HepG2 (cell line): Measurements from ENCODE around the gene ZNF391. TPM values are rescaled to one million over a fixed set of nuclear protein-coding genes. Genes with fewer than 3 reads are reported as not detected.

ENCODE experiments used
- KMT2A ChIP-seq: sonication (generic); formaldehyde crosslinking; IDR thresholded peaks from 2 replicates; pipeline ENCODE4 v1.4.0; 2020; ENCODE audit warnings: missing genetic modification reagents
- KMT2B ChIP-seq: IDR thresholded peaks from 2 replicates; pipeline ENCODE4 v1.6.1; 2016; ENCODE audit warnings: missing genetic modification reagents, missing compliant biosample characterization
- MEIS1 ChIP-seq: sonication (generic); formaldehyde crosslinking; IDR thresholded peaks from 2 replicates; pipeline ENCODE4 v1.9.0; 2021; ENCODE audit warnings: mild to moderate bottlenecking, missing genetic modification reagents, moderate library complexity, borderline replicate concordance
- MNT ChIP-seq: fragments of 450-650 bp; IDR thresholded peaks from 2 replicates; pipeline ENCODE4 v1.6.1; 2016
- USF2 ChIP-seq, 2 experiments: sonication (generic) in 1 of 2; formaldehyde crosslinking in 1 of 2; IDR thresholded peaks; 2 replicates each; pipeline versions ENCODE4 v1.5.1 to v1.6.1; 2011 to 2020; ENCODE audit warnings: borderline replicate concordance in 1 of 2, low read depth in 1 of 2, low read length in 1 of 2, mild to moderate bottlenecking in 1 of 2, missing genetic modification reagents in 1 of 2, moderate library complexity in 1 of 2
- ZHX2 ChIP-seq, 2 experiments: sonication (generic) in 1 of 2; formaldehyde crosslinking in 1 of 2; IDR thresholded peaks; 2 replicates each; pipeline versions ENCODE4 v1.6.1 to v1.9.0; 2014 to 2022; ENCODE audit warnings: antibody characterized with exemption in 1 of 2, borderline replicate concordance in 1 of 2, inconsistent platforms in 1 of 2, low read depth in 1 of 2, missing genetic modification reagents in 1 of 2
- polyA plus RNA-seq, 8 experiments: library from polyadenylated mRNA; depleted of rRNA in 3 of 8; stranded (reverse) in 7 of 8; unstranded in 1 of 8; fragments of >200 nt; fragmentation: Illumina TruSeq in 4 of 8; extraction: Trizol in 4 of 8; gene quantifications; 2 replicates each; pipeline versions ENCODE4 v1.2.1 to v1.2.3, GENCODE V29; 2011 to 2016; ENCODE audit warnings: low read depth in 4 of 8, missing spikeins in 1 of 8, mixed read lengths in 1 of 8; ENCODE audit not compliant: insufficient read depth in 1 of 8
- total RNA-seq, 5 experiments: library from RNA; depleted of rRNA; stranded (reverse); fragments of >200 nt; fragmentation: Illumina TruSeq; extraction: Trizol; gene quantifications; 2 replicates each; pipeline ENCODE4 v1.2.3, GENCODE V29; 2016; ENCODE audit warnings: low read depth in 1 of 5
- TF ChIP-seq, protein P1 (sequence below): sonication (generic); formaldehyde crosslinking; IDR thresholded peaks from 2 replicates; pipeline ENCODE4 v1.4.0; 2020; ENCODE audit warnings: missing genetic modification reagents, borderline replicate concordance
- TF ChIP-seq, protein P2 (sequence below): sonication (generic); formaldehyde crosslinking; IDR thresholded peaks from 2 replicates; pipeline ENCODE4 v1.4.0; 2020; ENCODE audit warnings: missing genetic modification reagents

Gene ZNF391
- total and polyA plus RNA-seq, 2 of the 13 experiments (the other 11 are each of a cell fraction or from before 2014, with no cell fraction given): 0.78 to 1.7 TPM

- no peak for TF ChIP-seq MNT
- peak; percentile 80 for TF ChIP-seq ZHX2 (IDR thresholded peaks at IDR 0.05; ENCODE audit: low read depth)
- TF ChIP-seq ZHX2 (CRISPR knock-in tag; IDR thresholded peaks at IDR 0.05; ENCODE audit: borderline replicate concordance): 0 out of 2 replicates have a peak, but pooled peaks have one; percentile 70
- peak; percentile 60 for TF ChIP-seq MEIS1 (CRISPR knock-in tag)
- peak; percentile 85 for TF ChIP-seq KMT2B
- TF ChIP-seq, protein P1, sequence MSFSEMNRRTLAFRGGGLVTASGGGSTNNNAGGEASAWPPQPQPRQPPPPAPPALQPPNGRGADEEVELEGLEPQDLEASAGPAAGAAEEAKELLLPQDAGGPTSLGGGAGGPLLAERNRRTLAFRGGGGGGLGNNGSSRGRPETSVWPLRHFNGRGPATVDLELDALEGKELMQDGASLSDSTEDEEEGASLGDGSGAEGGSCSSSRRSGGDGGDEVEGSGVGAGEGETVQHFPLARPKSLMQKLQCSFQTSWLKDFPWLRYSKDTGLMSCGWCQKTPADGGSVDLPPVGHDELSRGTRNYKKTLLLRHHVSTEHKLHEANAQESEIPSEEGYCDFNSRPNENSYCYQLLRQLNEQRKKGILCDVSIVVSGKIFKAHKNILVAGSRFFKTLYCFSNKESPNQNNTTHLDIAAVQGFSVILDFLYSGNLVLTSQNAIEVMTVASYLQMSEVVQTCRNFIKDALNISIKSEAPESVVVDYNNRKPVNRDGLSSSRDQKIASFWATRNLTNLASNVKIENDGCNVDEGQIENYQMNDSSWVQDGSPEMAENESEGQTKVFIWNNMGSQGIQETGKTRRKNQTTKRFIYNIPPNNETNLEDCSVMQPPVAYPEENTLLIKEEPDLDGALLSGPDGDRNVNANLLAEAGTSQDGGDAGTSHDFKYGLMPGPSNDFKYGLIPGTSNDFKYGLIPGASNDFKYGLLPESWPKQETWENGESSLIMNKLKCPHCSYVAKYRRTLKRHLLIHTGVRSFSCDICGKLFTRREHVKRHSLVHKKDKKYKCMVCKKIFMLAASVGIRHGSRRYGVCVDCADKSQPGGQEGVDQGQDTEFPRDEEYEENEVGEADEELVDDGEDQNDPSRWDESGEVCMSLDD: peak; percentile 68; the same call in 1 of the 2 replicates
- peak; percentile 88 for TF ChIP-seq KMT2A
- TF ChIP-seq, protein P2, sequence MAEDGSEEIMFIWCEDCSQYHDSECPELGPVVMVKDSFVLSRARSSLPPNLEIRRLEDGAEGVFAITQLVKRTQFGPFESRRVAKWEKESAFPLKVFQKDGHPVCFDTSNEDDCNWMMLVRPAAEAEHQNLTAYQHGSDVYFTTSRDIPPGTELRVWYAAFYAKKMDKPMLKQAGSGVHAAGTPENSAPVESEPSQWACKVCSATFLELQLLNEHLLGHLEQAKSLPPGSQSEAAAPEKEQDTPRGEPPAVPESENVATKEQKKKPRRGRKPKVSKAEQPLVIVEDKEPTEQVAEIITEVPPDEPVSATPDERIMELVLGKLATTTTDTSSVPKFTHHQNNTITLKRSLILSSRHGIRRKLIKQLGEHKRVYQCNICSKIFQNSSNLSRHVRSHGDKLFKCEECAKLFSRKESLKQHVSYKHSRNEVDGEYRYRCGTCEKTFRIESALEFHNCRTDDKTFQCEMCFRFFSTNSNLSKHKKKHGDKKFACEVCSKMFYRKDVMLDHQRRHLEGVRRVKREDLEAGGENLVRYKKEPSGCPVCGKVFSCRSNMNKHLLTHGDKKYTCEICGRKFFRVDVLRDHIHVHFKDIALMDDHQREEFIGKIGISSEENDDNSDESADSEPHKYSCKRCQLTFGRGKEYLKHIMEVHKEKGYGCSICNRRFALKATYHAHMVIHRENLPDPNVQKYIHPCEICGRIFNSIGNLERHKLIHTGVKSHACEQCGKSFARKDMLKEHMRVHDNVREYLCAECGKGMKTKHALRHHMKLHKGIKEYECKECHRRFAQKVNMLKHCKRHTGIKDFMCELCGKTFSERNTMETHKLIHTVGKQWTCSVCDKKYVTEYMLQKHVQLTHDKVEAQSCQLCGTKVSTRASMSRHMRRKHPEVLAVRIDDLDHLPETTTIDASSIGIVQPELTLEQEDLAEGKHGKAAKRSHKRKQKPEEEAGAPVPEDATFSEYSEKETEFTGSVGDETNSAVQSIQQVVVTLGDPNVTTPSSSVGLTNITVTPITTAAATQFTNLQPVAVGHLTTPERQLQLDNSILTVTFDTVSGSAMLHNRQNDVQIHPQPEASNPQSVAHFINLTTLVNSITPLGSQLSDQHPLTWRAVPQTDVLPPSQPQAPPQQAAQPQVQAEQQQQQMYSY (CRISPR knock-in tag): no peak; the same call in 1 of the 2 replicates
- no peak for TF ChIP-seq USF2 (IDR thresholded peaks at IDR 0.05; ENCODE audit: low read depth, low read length)
- no peak for TF ChIP-seq USF2 (CRISPR knock-in tag; IDR thresholded peaks at IDR 0.05; ENCODE audit: borderline replicate concordance)
These were observed at the start of gene ZNF391 (continued) for GRCh38 chr6:27388293-27389197.
